GM23338 (cell line): ENCODE results near the gene ZNF439.
"Not testable (repeated sequence)": the region's sequence is repeated elsewhere in the genome, so short reads cannot be mapped to it uniquely, and the experiment has no call there.

Experiments
- CREB1 ChIP-seq: fragments of 250-450 bp; sonication (Bioruptor Pico); IDR thresholded peaks from 2 replicates; pipeline ENCODE4 v1.5.0; 2020; ENCODE audit warnings: low read depth, mild to moderate bottlenecking, moderate library complexity
- EZH2 ChIP-seq: fragments of 200-600 bp; sonication (generic); IDR thresholded peaks from one replicate; pipeline ENCODE4 v1.8.0; 2017; ENCODE audit warnings: antibody characterized with exemption, mild to moderate bottlenecking, low read depth; ENCODE audit not compliant: unreplicated experiment
- POLR2AphosphoS5 ChIP-seq: IDR thresholded peaks from 2 replicates; pipeline ENCODE4 v1.6.1; 2016; ENCODE audit warnings: antibody characterized with exemption, low read depth
- TF ChIP-seq, protein P1 (sequence below), 2 experiments: fragments of 200-600 bp in 1 of 2; sonication (generic) in 1 of 2; conservative IDR thresholded peaks; 2 replicates each; pipeline versions ENCODE4 v1.5.1 to v1.6.1; 2016 to 2017; ENCODE audit warnings: antibody characterized with exemption in 2 of 2, low read depth in 2 of 2, mild to moderate bottlenecking in 2 of 2, moderate library complexity in 1 of 2
- TF ChIP-seq, protein P2 (sequence below): IDR thresholded peaks from one replicate; pipeline ENCODE4 v1.6.1; 2018; ENCODE audit warnings: antibody characterized with exemption; ENCODE audit not compliant: unreplicated experiment

DNA sequence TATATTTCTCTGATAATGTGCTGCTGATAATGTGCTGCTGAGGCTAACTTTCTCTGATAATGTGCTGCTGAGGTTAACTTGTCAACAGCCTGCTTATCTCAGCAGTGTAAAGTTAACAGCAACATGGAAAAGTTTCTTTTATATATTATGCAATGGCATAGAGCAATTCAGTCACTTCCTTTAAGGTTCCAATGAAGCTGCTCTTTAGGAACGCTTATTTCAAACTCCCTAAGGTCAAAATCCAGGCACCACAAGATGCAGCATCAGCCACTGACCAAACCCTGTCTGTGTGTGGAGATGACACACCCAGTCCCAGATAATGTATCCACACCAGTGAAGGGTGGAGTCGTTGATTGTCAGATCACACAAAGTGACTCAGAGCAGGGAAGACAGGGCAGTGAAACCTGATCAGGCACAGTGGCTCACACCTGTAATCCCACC is 12.9 kb upstream of the ZNF439 start:
- not testable (repeated sequence) for TF ChIP-seq POLR2AphosphoS5; CREB1 (CRISPR knock-in tag); EZH2
- TF ChIP-seq, protein P1, sequence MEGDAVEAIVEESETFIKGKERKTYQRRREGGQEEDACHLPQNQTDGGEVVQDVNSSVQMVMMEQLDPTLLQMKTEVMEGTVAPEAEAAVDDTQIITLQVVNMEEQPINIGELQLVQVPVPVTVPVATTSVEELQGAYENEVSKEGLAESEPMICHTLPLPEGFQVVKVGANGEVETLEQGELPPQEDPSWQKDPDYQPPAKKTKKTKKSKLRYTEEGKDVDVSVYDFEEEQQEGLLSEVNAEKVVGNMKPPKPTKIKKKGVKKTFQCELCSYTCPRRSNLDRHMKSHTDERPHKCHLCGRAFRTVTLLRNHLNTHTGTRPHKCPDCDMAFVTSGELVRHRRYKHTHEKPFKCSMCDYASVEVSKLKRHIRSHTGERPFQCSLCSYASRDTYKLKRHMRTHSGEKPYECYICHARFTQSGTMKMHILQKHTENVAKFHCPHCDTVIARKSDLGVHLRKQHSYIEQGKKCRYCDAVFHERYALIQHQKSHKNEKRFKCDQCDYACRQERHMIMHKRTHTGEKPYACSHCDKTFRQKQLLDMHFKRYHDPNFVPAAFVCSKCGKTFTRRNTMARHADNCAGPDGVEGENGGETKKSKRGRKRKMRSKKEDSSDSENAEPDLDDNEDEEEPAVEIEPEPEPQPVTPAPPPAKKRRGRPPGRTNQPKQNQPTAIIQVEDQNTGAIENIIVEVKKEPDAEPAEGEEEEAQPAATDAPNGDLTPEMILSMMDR (conservative IDR thresholded peaks at IDR 0.05; ENCODE audit: low read depth in 2 of 2) = not testable (repeated sequence)
- TF ChIP-seq, protein P2, sequence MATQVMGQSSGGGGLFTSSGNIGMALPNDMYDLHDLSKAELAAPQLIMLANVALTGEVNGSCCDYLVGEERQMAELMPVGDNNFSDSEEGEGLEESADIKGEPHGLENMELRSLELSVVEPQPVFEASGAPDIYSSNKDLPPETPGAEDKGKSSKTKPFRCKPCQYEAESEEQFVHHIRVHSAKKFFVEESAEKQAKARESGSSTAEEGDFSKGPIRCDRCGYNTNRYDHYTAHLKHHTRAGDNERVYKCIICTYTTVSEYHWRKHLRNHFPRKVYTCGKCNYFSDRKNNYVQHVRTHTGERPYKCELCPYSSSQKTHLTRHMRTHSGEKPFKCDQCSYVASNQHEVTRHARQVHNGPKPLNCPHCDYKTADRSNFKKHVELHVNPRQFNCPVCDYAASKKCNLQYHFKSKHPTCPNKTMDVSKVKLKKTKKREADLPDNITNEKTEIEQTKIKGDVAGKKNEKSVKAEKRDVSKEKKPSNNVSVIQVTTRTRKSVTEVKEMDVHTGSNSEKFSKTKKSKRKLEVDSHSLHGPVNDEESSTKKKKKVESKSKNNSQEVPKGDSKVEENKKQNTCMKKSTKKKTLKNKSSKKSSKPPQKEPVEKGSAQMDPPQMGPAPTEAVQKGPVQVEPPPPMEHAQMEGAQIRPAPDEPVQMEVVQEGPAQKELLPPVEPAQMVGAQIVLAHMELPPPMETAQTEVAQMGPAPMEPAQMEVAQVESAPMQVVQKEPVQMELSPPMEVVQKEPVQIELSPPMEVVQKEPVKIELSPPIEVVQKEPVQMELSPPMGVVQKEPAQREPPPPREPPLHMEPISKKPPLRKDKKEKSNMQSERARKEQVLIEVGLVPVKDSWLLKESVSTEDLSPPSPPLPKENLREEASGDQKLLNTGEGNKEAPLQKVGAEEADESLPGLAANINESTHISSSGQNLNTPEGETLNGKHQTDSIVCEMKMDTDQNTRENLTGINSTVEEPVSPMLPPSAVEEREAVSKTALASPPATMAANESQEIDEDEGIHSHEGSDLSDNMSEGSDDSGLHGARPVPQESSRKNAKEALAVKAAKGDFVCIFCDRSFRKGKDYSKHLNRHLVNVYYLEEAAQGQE = not testable (repeated sequence)
